ENCODE results near the gene FNBP1. TPM values are rescaled to one million over a fixed set of nuclear protein-coding genes. Genes with fewer than 3 reads are reported as not detected.

Gene FNBP1
- total and polyA plus RNA-seq, 2 of the 13 experiments (the other 11 are each of a cell fraction or from before 2014, with no cell fraction given): 5.4 to 19.5 TPM

- TF ChIP-seq ZBTB10 (CRISPR knock-in tag; IDR thresholded peaks at IDR 0.05; ENCODE audit: borderline replicate concordance) (no peak), ZNF34 (CRISPR knock-in tag; IDR thresholded peaks at IDR 0.05; ENCODE audit: borderline replicate concordance) (no peak), NPAS2 (CRISPR knock-in tag; IDR thresholded peaks at IDR 0.05; ENCODE audit: borderline replicate concordance) (no peak), SATB2 (CRISPR knock-in tag; IDR thresholded peaks at IDR 0.05) (0 out of 2 replicates have a peak, but pooled peaks have one; percentile 45), GPN1 (CRISPR knock-in tag; IDR thresholded peaks at IDR 0.05; ENCODE audit: borderline replicate concordance) (no peak), CREBL2 (CRISPR knock-in tag; IDR thresholded peaks at IDR 0.05; ENCODE audit: borderline replicate concordance) (no peak), ELF3 (CRISPR knock-in tag; IDR thresholded peaks at IDR 0.05) (peak; percentile 68), SP4 (CRISPR knock-in tag; IDR thresholded peaks at IDR 0.05) (peak; percentile 55; the same call in 1 of the 2 replicates), MZF1 (CRISPR knock-in tag; IDR thresholded peaks at IDR 0.05; ENCODE audit: borderline replicate concordance) (no peak), ZZZ3 (CRISPR knock-in tag; IDR thresholded peaks at IDR 0.05; ENCODE audit: borderline replicate concordance) (no peak), CEBPG (CRISPR knock-in tag; IDR thresholded peaks at IDR 0.05) (no peak), KLF13 (CRISPR knock-in tag; IDR thresholded peaks at IDR 0.05) (no peak), SRSF9 (IDR thresholded peaks at IDR 0.05; ENCODE audit: borderline replicate concordance, insufficient read depth, low read depth, low read length, poor library complexity, severe bottlenecking) (no peak), ZNF354B (CRISPR knock-in tag; IDR thresholded peaks at IDR 0.05) (no peak), ZXDC (CRISPR knock-in tag; IDR thresholded peaks at IDR 0.05) (no peak), SMARCE1 (IDR thresholded peaks at IDR 0.05; ENCODE audit: borderline replicate concordance) (no peak), MAZ (IDR thresholded peaks at IDR 0.05; ENCODE audit: borderline replicate concordance, low read depth, low read length) (no peak), MAZ (CRISPR knock-in tag; IDR thresholded peaks at IDR 0.05; ENCODE audit: low read depth) (0 out of 2 replicates have a peak, but pooled peaks have one; percentile 56), ZNF768 (CRISPR knock-in tag; IDR thresholded peaks at IDR 0.05) (peak; percentile 64; the same call in 1 of the 2 replicates), ZSCAN21 (CRISPR knock-in tag; IDR thresholded peaks at IDR 0.05; ENCODE audit: borderline replicate concordance) (0 out of 2 replicates have a peak, but pooled peaks have one; percentile 57), HOXA5 (CRISPR knock-in tag; IDR thresholded peaks at IDR 0.05) (0 out of 2 replicates have a peak, but pooled peaks have one; percentile 50), ZBTB26 (CRISPR knock-in tag; IDR thresholded peaks at IDR 0.05; ENCODE audit: borderline replicate concordance) (no peak)
These were observed 10.7 kb upstream of the FNBP1 start, which contains the start of gene GPR107 (continued) for GRCh38 chr9:130053504-130054324.
